Activated naive CD8-positive, alpha-beta T cell treated with anti-CD3 and anti-CD28 coated beads, Interleukin-2, amount 50 U/mL, for 16 hours (primary cell): ENCODE measurements around the gene SH2D4B.
"Not testable (repeated sequence)": the region's sequence is repeated elsewhere in the genome, so short reads cannot be mapped to it uniquely, and the experiment has no call there.

Source experiments
- DNase-seq: peaks from one replicate; pipeline ENCODE4 v3.0.0-alpha.2; 2020; ENCODE audit warnings: low read depth, low spot score

SH2D4B gene

DNA sequence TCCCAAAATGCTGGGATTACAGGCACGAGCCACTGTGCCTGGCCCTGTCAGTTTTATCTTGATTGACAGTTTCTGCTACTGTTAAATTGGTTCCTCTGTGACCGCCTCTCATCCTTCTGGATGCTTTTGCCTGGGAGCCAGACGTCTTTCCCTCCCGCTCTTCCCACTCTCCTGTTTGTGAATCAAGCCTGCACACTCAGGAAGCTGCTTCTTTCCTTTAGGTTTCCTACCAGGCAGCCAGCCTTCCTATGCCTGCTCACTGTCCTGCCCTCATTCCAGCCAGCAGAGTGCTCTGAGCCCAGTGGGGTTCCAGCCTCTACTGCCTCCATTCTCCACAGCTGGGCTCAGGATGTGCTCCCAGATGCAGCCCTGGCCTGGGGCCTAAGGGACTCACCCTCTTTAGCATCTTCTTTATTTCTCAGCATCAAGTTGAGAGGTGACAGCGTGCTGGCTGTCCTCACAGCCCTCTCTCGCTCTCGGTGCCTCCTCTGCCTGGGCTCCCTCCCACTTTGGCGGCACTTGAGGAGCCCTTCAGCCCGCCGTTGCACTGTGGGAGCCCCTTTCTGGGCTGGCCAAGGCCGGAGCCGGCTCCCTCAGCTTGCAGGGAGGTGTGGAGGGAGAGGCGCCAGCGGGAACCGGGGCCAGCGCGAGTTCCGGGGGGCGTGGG lies 5.1 kb downstream of the SH2D4B start:
- no peak for DNase-seq

DNA sequence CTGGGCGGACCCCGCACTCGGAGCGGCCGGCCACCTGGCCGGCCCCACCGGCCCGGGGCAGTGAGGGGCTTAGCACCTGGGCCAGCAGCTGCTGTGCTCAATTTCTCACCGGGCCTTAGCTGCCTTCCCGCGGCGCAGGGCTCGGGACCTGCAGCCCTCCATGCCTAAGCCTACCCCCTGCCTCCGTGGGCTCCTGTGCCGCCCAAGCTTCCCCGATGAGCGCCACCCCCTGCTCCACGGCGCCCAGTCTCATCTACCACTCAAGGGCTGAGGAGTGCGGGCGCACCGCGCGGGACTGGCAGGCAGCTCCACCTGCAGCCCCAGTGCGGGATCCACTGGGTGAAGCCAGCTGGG lies 5.6 kb downstream of the SH2D4B start:
- not testable (repeated sequence) for DNase-seq

DNA sequence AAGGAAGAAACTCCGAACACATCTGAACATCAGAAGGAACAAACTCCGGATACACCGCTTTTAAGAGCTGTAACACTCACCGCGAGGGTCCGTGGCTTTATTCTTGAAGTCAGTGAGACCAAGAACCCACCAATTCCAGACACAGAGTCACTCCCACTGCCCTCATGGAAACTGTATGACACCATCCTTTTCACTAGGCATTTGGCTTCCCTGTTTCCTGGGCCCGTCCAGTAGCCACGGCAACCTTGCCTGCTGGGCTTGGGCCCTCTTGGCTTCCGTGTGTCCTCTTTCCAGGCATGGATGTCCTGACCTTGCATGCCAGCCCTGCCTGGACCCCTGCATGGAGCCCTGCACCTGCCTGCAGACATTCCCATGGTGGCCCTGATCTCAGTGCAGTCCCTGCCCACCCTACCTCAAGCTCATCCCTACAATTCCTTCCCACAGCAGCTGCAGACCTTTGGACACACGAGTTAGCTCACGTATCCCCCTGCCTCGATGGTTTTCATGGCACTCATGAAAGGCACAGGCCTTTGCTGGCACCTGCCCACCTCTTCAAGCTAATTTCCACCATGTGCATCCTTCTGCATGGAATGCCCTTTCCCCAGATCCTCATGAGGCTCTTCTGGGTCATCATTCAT lies 6.7 kb downstream of the SH2D4B start:
- no peak for DNase-seq

DNA sequence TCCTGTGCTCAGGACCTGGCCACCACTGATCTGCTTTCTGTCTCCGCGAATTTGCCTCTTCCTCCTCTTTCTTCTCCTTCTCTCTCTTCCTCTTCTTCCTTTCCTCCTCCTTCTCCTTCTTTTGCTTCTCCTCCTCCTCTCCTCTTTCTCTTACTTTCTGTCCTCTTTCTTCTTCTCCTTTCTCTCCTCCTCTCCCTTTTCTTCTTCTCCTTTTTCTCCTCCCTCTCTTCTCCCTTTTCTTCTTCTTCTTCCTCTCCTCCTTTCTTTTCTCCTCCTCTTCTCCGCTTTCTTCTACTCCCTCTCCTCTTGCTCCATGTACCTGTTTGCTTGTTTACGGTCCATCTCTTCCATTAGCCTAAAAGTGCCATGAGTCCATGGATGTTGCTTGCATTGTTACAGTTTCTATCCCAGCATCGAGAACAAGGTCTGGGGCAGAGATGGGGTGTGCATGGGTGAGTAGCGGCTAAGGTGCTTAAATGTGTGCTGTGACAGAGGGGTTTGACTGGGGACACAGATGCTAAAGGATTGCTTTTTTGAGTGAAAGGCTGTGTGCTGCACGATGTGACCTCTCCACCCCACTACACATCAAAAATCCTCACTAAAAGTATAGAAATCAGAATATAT lies 7.7 kb downstream of the SH2D4B start:
- DNase-seq, result no peak

DNA sequence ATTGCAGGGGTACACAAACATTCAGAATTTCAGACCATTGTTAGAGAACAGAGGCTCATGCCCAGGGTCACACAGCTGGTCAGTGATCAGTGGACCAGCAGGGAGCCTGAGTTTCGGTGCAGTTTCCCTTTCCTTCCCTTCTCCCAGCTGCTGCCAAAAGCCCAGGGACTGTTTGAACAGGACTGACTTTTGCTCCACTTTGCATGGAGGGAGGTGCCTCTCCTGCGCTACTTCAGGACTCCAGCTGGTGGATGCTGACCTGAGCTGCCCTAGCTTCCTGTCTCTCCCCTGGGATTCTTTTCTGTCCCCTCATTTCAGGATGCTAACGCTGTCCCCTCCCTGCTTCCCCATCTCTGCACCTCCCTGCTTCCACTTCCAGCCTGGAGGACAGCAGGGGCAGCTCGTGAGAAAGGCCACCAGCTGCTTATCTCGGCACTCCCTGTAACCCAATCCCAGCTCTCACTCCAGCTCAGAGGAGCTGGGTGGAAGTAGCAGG lies 14.5 kb downstream of the SH2D4B start:
- no peak for DNase-seq

DNA sequence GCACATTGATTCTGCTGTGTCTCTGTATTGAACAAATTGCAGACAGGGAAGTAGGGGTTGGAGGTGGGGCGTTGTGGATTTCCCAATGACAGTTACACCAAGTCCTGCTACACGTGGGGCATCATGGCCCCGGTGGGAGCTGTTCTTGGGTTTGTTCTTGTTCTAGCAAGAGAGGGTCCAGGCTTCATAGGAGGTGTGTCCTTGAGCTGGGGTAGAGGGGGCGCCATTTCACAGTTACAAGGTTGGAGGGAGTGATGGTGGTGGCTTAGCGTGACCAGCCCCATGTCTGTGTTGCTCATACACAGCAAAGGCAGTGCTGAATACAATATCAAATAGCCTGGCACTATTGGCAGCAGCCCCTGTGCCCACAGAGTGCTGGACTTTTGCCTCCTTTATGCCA lies 15.7 kb downstream of the SH2D4B start:
- no peak for DNase-seq

DNA sequence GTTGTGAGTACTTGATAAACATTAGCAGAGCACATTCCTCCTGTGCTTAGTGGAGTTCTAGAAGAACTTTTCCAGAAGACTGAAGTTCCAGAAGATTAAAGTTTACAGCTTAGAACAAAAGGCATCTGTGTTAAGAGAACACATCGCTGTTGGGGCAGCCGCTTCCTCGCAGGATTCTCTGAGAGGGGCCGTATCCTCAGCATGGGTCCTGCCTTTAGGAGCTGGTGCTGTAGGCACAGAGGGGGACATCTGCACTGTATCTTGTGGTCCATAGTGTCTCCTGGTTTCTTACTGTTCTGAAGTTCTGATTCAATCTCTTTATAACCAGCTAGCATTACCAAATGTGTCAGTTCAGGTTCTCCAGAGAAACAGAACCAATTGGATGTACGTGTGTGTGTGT lies 16.3 kb downstream of the SH2D4B start:
- no peak for DNase-seq

DNA sequence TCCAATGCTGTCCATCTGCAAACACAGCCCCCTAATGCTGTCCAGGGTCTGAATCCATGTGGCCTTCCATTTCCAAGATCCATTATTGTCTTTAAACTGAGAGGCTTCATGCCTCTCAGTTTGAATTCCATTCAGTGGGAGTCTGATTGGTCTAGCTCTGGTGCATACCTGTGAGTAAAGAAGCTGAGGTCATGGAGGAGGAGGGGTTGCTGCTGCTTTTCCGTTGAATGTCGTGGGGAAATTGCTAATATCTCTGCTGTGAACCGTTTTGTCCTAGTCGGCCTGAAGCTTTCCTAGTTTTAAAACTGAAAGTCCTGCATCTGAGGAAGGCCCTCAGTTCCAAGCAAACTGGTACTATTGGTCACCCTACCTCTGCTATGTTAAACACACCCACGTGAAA lies 17.7 kb downstream of the SH2D4B start:
- DNase-seq, result no peak

DNA sequence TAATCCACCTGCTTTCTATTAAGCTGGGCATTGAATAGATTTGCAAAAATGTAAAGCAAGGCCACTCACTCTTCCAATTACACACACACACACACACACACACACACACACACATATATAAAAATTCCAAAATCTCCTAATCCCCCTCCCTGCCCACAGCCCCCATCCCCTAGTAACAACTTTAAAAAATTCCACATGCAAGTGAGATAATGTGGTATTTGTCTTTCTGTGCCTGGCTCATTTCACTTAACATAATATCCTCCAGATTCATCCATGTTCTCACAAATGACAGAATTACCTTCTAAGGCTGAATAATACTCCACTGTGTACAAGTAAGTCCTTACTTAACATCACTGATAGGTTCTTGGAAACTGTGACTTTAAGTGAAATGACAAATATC lies 24.2 kb downstream of the SH2D4B start:
- no peak for DNase-seq

DNA sequence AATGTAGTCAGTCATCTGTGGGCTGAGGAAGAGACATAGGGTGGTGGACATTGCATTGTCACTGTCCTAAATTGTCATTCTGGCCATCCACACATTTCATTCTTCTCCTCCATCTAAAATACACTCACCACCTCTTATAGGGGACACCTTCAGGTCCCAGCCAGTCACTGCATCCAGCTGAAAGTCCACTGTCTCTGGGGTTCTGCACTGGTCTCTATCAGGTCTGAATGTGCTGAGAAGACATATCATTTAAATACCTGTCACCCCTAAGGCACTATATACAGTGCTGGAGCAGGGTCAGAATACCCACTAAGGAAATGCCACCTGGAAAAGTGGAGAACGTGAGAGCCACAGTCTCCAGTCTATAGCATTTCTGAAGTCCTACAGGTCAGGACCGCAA lies 29.6 kb downstream of the SH2D4B start:
- no peak for DNase-seq

DNA sequence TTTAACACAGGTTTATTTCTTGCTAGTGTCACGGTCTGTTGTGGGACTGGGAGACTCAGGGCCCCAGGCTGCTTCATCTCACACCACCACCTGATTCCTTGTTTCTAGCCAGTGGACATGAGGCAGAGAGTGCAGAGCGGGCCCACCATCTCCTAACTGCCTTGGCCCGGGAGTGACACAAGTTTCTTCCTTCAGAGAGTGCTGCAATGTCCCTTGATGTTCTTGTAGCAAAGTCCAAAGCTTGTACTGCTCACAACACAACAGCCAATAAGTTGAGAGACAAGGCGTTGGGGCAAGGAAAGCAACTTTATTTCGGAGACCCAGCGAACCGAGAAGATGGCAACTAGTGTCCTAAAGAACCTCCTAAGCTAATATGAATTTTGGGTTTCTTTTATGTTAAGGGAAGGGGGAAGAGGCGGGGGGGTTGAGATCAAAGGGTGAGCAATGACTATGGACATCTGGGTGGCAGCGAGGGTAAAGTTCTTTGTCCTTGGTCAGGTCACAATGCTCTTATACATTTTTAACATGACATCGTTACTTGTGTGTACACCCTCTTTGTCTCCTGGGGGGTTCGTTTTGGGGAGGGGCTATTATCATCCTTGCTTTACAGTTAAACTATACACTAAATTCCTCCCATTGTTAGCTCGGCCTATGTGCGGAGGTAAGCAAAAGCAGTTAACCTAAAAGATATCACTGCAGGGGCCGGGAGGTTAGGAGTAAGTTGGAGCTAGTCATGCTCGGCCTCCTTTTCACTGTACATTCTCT lies 31.6 kb downstream of the SH2D4B start:
- DNase-seq, result no peak

DNA sequence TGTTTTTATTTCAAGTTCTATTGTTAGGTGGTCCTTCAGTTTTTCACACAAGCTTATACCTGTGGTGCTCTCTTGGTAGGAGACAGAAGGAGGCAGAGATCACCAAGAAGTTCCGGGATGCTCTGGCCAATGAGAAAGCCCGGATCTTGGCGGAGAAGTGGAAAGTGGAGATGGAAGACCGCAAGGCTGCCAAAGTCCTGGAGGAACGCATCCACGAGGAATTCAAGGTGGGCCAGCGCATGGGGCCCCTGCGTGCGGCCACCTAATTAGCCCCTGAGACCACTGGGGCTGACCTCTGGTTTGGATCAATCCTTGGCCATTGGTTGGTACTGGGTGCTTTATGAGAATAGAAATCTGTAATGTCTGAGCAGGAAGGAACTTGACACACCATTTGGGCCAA lies 33.6 kb downstream of the SH2D4B start:
- DNase-seq, result no peak

DNA sequence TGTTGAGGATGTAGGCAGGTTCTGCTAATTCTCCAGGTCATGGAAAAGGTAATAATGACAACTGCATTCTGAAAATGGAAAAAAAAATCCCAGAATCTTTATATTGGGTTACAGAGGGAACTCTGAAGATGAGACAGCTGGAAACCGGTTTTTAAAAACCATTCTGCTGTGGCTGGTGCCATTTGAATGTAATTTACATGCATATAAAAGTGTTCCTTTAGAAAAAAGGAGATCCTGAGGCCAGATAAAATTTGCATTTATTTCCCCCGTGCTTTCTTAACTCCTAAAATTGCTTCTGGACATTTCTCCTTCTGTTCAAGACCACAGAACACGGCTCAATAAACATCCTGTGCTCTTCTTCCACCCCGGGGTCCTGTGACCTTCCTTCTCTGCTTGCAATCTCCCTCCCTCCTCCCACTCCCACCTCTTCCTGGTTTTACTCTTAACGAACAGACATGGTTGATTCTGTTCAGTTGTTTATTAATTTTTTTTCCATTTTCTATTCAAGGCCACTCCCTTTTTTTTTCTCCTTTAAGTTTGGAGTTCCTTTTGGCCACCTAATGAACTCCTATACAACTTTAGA lies 41.6 kb downstream of the SH2D4B start:
- no peak for DNase-seq

DNA sequence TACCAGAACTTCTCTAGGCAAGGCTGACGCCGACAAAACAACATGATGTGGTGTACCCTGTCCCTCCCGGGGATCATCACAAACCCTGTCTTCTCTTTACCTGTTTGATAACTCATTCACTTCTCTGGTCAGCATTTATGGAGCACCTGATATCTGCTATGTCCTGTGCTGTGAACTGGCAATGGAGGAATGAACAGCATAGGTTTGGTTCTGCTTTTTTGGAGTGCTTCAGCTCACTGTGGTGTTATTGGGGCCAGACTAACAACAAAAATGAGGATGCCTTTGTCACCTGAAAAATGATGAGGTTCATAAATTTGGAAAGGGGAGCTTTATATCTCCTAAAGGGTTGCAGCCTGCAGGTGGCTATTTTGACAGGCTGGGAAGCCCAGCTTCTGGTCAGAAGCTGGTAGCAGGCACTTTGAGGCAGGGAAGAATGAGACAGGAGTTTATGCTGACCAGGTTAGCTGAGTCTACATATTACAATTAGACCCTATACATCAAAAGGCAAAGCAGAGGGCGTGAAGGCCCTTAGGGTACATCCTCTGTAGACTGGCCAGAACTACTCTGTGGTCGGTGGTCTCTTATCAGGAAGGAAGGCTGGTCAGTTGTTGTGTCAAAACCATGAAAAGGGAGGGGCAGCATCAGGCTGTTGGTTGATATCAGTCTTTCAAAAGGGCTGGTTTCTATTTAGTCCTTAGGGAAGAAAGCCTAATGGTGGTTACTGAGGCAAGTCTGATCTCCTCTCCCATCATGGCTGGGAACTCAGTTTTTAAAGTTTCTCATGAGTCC lies 42.3 kb downstream of the SH2D4B start:
- DNase-seq, result no peak

DNA sequence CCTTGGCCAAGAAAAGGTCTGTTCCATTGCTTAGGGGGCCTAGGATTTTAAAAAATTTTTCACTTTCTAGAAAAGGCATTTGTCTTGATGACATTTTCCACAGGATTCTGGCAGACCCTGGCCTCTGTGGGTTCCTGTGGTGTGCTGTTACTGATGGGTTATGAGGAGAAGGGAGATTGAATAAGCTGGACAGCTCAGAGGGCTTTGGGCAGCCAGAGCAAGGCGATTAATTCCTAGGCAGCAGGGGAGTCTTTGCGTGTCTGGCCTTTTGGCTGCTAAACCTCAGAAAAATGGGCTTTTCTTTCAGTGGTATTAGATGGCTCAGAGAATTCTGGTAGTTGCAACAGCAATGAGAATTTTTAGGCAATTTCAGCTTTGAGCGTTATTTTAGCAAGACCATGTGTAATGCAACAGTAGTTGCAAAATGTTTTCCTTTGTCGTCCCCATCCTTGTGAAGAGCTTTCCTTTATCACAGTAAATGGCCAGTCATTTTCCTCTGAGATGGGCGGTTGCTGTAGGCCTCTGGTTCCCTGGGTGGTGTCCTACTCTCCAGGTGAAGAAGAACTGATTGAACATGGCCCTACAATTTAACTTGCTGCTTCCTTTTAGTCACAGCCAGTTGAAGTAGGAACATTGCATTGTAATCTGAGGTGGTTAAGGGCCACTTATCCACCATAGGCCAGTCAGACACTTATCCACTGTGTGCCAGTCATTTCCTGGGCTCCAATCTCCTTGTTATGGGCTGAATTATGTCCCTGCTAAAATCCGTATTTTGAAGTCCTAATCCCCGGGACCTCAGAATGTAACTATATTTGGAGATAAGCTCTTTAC lies 43.2 kb downstream of the SH2D4B start:
- DNase-seq, result no peak

DNA sequence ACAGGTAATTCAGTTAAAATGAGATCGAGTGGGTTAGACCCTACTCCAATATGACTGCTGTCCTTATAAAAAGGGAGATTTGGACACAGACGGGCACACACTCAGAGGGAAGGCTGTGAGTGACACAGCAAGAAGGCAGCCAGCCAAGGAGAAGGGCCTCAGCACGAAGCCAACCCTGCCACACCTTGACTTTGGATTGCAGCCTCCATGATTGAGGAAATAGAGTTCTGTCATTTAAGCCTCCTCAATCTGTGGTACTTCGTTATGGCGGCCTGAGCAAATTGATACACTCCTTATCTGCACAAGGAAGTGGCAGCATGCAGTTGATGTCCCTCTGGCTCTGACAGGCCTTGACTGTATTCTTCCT lies 43.8 kb downstream of the SH2D4B start:
- DNase-seq, result no peak

DNA sequence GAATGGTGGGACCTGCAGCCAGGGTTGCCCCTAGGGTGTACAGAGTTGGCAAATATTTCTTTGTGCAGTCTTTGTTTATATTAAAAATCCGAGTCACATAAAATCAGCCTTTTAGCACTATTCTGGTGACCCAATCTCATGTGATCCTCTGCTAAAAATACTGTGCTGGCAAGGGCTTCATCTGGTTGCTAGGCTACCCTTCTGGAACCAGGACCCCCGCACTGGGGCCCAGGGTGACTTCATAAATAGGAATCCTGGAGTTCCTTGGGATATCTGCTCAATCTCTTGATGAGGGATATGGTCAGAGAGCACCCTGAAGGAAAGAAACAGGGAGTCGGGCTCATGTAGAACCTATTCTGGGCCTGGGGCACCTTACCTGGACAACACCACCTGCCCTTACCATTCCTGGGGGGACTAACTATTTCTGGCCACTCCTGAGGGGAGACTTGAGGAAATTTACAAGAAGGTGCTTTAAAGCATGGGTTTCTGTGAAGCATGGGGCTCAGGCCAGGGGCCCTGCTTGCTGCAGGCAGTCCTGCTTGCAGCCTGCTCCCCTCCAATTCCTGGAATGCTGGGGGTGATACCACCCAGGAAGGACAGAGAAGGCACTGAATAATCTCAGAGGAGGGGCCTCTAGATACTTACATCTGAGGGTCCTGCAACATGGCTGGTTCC lies 44.7 kb downstream of the SH2D4B start:
- DNase-seq, result no peak

DNA sequence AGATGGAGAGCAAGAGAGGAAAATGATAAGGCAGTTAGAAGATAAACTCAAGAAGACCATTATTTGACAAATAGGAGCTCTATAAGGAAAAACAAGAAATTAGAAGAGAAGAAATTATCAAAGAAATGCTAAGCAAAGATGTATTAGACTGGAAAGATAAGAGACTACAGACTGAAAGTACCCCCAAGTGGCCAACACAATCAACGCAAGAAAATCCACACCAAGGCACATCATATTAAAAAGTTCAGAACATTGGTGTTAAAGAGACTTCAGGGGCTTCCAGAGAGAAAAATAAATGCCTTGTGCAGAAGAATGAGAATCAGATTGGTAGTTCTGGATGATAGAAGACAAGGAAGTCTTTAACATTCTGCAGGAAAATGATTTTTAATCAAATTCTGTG lies 46.0 kb downstream of the SH2D4B start:
- no peak for DNase-seq

DNA sequence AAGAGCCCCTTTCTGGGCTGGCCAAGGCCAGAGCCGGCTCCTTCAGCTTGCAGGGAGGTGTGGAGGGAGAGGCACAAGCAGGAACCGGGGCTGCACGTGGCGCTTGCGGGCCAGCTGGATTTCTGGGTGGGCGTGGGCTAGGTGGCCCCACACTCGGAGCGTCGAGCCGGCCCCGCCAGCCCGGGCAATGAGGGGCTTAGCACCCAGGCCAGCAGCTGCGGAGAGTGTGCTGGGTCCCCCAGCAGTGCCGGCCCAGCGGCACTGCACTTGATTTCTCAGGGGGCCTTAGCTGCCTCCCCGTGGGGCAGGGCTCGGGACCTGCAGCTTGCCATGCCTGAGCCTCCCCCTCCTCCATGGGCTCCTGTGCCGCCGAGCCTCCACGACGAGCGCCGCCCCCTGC lies 48.1 kb downstream of the SH2D4B start:
- no peak for DNase-seq

DNA sequence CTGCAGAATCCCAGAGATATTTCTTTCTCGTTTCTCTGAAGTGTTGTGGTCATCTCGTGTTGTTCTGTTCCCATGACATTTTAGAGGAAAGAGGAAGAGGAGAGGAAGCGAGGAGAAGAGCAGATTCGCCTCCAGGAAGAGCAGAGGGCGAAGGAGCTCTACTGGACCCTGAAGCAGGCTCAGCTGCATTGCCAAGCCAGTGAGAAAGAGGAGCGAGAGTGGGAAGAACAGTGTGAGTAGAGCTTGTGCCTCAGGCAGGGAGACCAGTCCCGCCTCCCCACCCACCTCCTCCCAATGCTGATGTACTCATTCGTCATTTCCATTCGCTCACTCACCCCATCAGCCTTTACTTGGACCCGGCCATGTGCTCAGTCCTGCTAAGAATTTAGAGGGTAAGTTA lies 50.8 kb downstream of the SH2D4B start:
- no peak for DNase-seq
